HG03571 (cell line): Measurements from ENCODE around the gene EXOC4.

ENCODE experiments used
- ATAC-seq: cut with Tn5 transposase; IDR thresholded peaks from one replicate; pipeline ENCODE4 v1.9.1; 2021; ENCODE audit not compliant: unreplicated experiment

EXOC4 gene

GRCh38 chr7:133481676-133482075, 228.8 kb downstream of the EXOC4 start:
- ATAC-seq = no peak

- ATAC-seq = no peak
These were observed 229.7 kb downstream of the EXOC4 start for GRCh38 chr7:133482599-133482998.

DNA sequence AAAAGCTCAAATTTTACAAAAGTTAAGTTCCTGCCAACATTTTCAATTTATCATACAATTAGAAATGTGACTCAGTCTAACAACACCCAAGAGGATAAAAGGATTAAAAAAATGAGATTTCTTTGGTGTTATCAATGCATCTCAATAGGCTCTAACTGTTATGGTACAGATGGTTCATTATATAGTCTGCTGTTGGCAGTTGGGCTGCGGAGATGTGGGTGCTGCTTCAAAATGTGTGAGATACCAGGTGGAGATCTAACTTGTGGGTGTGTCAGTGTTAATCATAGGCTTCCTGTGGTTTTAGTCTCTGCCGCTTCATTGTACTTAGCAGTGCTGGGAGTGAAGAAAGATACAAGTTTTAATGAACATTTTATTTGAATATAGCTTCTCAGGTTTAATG, 231.2 kb downstream of the EXOC4 start:
- no peak for ATAC-seq

GRCh38 chr7:133489906-133490305, 237.0 kb downstream of the EXOC4 start:
- no peak for ATAC-seq

DNA sequence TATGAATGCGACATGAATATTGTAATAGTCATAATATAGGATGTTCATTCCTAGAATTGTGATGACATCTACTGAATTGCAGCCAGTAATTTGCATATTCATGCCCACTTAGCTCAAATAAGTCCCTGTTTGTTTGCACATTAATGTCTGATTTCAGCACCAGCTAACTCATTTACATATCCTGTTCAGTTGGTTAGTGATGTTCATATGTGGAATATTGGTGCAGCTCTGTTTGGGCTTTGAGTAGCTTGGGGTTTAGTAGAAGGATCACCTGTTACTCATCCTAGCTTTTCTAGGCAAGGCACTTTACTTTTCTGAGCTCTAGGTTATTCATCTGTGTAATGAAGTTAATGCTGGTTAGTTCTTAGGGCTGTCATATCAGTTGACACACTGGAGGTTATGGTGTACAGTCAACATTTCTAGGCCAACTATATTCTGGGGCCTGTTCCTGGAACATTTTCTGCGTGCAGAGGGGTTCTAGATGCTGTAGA, 238.4 kb downstream of the EXOC4 start:
- ATAC-seq = no peak

GRCh38 chr7:133491846-133492652, 239.2 kb downstream of the EXOC4 start:
- ATAC-seq = no peak

GRCh38 chr7:133497061-133497460, 244.2 kb downstream of the EXOC4 start:
- no peak for ATAC-seq

DNA sequence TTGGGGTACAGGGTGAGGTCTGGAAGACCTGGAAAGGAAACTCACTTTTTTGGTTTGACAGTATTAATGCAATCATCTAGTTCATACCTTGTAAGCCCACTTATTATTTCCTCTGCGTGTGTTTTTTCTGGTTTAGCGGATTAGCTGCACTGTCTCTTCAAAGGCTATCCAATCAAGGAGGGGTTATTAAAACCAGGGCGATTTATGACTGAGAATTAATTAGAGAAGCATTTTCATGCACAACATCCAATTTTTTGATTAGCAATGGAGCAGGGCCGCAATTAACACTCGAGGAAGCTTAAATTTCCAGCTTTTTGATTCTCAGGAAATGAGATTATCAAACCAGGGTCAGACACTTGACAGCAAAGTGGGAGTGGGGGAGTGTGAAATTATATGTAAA, 248.9 kb downstream of the EXOC4 start:
- no peak for ATAC-seq

DNA sequence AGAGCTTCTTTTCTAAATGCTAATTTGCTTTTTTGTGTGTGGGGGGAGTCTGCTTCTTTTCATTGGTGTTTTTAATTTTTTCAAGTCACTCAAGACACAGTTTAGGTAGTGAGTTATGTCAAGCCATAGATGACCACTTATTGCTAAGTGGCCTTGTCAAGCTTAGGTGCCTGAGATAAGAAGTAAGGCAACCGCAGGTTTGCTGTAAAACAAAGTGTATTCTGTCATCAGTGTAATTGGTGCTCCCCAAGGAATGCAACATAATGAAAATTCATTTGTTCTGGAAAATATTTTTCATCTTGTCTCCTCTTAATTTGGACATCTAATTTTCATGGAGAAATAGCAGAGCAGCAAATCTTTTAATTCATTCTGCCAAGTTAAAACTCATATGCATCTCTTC, 249.6 kb downstream of the EXOC4 start:
- no peak for ATAC-seq

- ATAC-seq = no peak
These were observed 250.1 kb downstream of the EXOC4 start for GRCh38 chr7:133502972-133503371.

DNA sequence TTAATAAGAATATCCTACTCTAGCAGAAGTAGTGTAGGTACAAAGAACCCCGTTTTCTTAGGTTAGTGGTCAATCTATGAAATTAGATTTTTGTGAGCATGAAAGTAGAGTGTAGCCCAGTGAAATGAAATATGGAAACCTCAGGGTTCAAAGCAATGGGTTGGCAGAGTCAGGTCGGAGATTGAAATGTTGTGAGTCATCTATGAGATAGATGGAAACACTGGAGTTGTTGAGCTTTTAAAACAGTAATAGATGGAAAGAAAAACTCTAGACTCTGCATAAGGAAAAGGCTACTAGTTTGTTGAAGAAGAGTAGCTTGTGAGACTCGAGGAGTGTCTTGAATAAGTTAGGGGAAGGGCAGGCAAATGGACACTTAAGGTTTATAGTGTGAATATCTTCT, 251.9 kb downstream of the EXOC4 start:
- no peak for ATAC-seq

DNA sequence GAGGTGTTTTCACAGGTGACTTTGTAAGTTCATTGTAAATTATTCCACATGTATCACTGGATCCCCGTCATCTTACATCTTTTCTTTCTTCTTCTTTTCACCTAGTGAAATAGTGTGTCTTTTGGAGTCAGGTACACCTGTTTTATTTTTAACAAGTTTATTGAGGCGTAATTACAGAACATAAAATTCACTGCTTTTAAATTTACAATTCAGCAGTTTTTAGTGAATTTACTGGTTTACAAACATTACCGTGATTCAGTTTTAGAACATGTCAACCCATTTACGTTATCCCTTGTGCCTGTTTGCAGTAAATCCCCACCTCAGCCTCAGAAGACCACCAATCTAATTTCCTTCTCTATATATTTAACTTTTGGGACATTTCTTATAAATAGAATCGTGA, 256.9 kb downstream of the EXOC4 start:
- no peak for ATAC-seq

DNA sequence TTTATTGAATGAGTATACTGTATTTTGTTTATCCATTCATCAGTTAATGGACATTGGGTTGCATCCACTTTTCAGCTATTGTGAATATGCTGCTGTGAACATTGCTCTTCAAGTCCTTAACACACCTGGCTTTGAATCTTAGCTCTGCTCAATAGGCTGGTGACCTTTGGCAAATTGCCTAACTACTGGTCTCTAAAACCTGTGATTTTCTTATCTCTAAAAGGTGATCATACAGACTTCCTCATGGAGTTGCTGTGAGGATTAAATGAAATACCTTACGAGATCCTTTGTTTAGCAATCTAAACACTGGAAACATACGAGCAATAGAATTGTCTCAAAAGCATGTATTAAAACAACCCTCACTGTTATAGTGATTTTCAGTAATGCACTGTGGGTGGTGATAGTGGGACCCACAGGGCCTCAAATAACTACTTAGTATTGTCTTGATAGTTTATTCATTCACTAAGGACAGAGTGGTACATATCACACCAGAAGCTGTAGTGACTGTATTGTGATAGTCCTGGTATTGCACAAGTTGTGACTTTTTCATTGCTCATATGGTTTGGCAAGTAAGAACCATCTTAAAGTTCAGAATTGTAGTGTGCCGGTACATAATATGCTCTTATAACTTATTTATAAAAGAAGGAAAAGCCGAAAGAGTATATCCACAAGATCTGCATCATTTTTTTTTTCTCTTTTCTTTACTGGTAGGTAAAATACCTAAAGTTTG, 257.6 kb downstream of the EXOC4 start:
- no peak for ATAC-seq

GRCh38 chr7:133511252-133511651, 258.4 kb downstream of the EXOC4 start:
- no peak for ATAC-seq

GRCh38 chr7:133511708-133512107, 258.8 kb downstream of the EXOC4 start:
- ATAC-seq = no peak

- no peak for ATAC-seq
These were observed 259.7 kb downstream of the EXOC4 start for GRCh38 chr7:133512560-133512959.

- ATAC-seq = no peak
These were observed 260.7 kb downstream of the EXOC4 start for GRCh38 chr7:133513608-133514007.

GRCh38 chr7:133514551-133514950, 261.7 kb downstream of the EXOC4 start:
- no peak for ATAC-seq

- ATAC-seq = no peak
These were observed 264.9 kb downstream of the EXOC4 start for GRCh38 chr7:133517766-133518165.

GRCh38 chr7:133518718-133519117, 265.8 kb downstream of the EXOC4 start:
- no peak for ATAC-seq

GRCh38 chr7:133520248-133520647, 267.4 kb downstream of the EXOC4 start:
- no peak for ATAC-seq

DNA sequence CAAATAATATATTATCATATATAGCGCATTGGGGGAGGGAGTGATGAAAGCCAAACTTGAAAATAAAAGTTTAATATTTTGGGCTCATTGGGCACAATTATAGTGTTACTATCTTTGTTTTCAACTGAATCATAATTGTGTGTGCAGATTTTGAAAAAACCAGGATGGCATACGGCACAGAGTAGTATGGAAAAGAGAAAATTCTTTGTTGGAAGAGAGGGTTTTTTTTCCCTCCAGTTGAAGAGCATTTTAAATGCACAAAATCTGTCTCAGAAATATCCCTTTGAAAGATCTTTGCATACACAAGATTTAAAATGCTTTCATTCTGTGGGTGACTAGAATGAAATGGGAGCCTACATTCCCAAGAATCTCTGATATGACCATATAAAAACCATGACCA, 269.6 kb downstream of the EXOC4 start:
- no peak for ATAC-seq
